ENCODE results near the gene GLT8D2. TPM values are rescaled to one million over a fixed set of nuclear protein-coding genes. Genes with fewer than 3 reads are reported as not detected.

The GLT8D2 gene
- total and polyA plus RNA-seq, 2 donors (not counting 3 experiments of a cell fraction or from before 2014, with no cell fraction given) = 1.7 to 2.6 TPM

DNA sequence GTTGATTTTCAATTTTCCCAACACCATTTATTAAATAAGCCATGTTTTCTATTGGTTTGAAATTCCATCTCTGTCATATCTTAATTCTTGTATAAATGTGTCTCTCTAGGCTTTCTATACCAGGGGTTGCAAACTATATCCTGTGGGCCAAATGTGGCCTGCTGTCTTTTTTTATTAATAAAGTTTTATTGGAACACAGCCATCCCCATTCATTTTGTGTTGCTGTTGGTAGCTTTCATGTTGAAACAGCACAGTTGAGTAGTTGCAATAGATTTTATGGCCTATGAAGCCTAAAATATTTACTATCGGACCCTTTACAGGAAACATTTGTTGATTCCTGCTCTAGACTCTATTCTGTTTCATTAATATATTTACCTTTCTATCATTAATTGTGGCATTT is 23.7 kb upstream of the GLT8D2 start:
- no peaks in the 10 kb centered on the region for H4K20me1 ChIP-seq (replicated peaks; ENCODE audit: control insufficient read depth, extremely low read depth, insufficient read depth, low read length)
- H3K4me1 ChIP-seq (ENCODE audit: control insufficient read depth, extremely low read depth, insufficient read depth, low read length) = no peaks in the 10 kb centered on the region
- BruUV-seq (replicated peaks) = no TSS peak
- dilution Hi-C loops (cut with MboI; ENCODE audit: extremely low pct_ligation_motif_present, low sequenced_read_pairs) (no loop called here), intact Hi-C loops (cut with micrococcal nuclease) (no loop called here)
- TF ChIP-seq JUN (IDR thresholded peaks at IDR 0.05; ENCODE audit: borderline replicate concordance, insufficient read depth, insufficient read length, low read depth) (no peak), EZH2 (IDR thresholded peaks at IDR 0.05; ENCODE audit: borderline replicate concordance, low read depth, low read length, severe bottlenecking) (no peak), GATA2 (IDR thresholded peaks at IDR 0.05; ENCODE audit: insufficient read depth, insufficient read length, low read depth, low read length) (no peak), FOS (IDR thresholded peaks at IDR 0.05; ENCODE audit: borderline replicate concordance, insufficient read depth, low read length) (no peak), POLR2AphosphoS5 (IDR thresholded peaks at IDR 0.05; ENCODE audit: insufficient read depth, low read depth, low read length) (no peak), POLR2A (IDR thresholded peaks at IDR 0.05; ENCODE audit: low read depth, low read length) (no peak), MYC (IDR thresholded peaks at IDR 0.05; ENCODE audit: low read depth, low read length) (no peak)
- TF ChIP-seq, protein P1, sequence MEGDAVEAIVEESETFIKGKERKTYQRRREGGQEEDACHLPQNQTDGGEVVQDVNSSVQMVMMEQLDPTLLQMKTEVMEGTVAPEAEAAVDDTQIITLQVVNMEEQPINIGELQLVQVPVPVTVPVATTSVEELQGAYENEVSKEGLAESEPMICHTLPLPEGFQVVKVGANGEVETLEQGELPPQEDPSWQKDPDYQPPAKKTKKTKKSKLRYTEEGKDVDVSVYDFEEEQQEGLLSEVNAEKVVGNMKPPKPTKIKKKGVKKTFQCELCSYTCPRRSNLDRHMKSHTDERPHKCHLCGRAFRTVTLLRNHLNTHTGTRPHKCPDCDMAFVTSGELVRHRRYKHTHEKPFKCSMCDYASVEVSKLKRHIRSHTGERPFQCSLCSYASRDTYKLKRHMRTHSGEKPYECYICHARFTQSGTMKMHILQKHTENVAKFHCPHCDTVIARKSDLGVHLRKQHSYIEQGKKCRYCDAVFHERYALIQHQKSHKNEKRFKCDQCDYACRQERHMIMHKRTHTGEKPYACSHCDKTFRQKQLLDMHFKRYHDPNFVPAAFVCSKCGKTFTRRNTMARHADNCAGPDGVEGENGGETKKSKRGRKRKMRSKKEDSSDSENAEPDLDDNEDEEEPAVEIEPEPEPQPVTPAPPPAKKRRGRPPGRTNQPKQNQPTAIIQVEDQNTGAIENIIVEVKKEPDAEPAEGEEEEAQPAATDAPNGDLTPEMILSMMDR (IDR thresholded peaks at IDR 0.05; ENCODE audit: extremely low read depth in 1 of 2, insufficient read depth in 1 of 2, low read depth in 1 of 2, low read length in 2 of 2) = no peak
- TF ChIP-seq, protein P2, sequence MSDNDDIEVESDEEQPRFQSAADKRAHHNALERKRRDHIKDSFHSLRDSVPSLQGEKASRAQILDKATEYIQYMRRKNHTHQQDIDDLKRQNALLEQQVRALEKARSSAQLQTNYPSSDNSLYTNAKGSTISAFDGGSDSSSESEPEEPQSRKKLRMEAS (IDR thresholded peaks at IDR 0.05; ENCODE audit: insufficient read depth, insufficient read length) = no peak
- DNase-seq (ENCODE audit: low read depth, low spot score) (no peak), FAIRE-seq (no peak)
- H3K4me2 ChIP-seq (ENCODE audit: insufficient read depth, low read length) = no peak overlapping the region
- H3K9me1 ChIP-seq (replicated peaks; ENCODE audit: control insufficient read depth, extremely low read depth, insufficient read depth, low read length) = no peaks in the 10 kb centered on the region
- H3K9ac ChIP-seq (replicated peaks; ENCODE audit: extremely low read depth, insufficient read depth, low read length) = no peak overlapping the region
- peaks cover 8% of the 10 kb centered on the region for H3K79me2 ChIP-seq (ENCODE audit: control insufficient read depth, insufficient read depth, low read length)
- H3K27me3 ChIP-seq (ENCODE audit: control insufficient read depth in 2 of 2, insufficient read depth in 2 of 2, low read length in 2 of 2) = no peaks in the 10 kb centered on the region
- no peak overlapping the region for H3K27ac ChIP-seq (ENCODE audit: insufficient read depth, low read depth, low read length)
- no peak overlapping the region for H2AFZ ChIP-seq (ENCODE audit: low read depth, low read length)
- H3K36me3 ChIP-seq (ENCODE audit: control insufficient read depth in 2 of 2, extremely low read depth in 1 of 2, insufficient read depth in 2 of 2, low read length in 2 of 2) = no peaks in the 10 kb centered on the region
- H3K4me3 ChIP-seq (replicated peaks in 1 of 3; ENCODE audit: insufficient read depth in 1 of 3, low read depth in 1 of 3, low read length in 3 of 3) = no peak overlapping the region
- CTCF ChIA-PET = no interaction called here
- H3K9me3 ChIP-seq (replicated peaks; ENCODE audit: control insufficient read depth, insufficient read depth, low read length) = no peaks in the 10 kb centered on the region
- POLR2A ChIA-PET = no interaction called here

Data from endothelial cell of umbilical vein (primary cell).